ENCODE measurements around the gene GPATCH8.

DNA sequence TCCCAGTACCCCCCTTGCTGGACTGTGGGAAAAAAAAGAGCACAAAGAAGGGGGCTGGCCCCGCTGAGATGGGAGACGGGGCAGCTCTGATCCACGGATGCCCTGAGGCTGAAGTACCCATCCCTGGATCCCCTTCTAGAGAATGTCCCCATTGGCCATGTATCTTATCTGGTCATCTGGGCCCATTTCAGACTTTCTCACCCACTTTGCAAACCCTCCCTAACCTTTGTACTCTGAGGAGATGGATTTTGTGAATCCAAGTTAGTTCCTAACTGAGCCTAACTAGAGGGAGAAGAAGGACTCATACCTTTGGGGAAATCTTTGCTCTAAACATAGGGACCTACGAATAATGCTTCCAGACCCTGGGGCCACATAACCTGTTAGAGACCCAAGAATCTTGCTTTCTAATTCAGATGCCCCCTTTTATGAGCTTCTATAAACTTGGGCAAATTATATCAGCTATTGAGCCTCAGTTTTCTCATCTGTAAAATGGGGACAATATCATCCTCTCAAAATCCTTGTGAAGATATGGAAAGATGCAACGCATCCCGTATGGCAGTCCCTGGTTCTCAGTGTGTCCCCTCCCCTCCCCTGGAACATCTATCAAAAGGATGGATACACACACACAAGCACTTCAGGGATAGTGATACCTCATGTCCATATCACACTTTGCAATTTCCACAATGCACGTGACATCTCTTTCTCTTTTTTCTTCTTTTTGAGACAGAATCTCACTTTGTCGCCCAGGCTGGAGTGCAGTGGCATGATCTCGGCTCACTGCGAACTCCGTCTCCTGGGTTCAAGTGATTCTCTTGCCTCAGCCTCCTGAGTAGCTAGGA is 37.3 kb upstream of the GPATCH8 start:
- TF ChIP-seq, protein P1, sequence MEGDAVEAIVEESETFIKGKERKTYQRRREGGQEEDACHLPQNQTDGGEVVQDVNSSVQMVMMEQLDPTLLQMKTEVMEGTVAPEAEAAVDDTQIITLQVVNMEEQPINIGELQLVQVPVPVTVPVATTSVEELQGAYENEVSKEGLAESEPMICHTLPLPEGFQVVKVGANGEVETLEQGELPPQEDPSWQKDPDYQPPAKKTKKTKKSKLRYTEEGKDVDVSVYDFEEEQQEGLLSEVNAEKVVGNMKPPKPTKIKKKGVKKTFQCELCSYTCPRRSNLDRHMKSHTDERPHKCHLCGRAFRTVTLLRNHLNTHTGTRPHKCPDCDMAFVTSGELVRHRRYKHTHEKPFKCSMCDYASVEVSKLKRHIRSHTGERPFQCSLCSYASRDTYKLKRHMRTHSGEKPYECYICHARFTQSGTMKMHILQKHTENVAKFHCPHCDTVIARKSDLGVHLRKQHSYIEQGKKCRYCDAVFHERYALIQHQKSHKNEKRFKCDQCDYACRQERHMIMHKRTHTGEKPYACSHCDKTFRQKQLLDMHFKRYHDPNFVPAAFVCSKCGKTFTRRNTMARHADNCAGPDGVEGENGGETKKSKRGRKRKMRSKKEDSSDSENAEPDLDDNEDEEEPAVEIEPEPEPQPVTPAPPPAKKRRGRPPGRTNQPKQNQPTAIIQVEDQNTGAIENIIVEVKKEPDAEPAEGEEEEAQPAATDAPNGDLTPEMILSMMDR (IDR thresholded peaks at IDR 0.05), result no peak
- TF ChIP-seq POLR2A (IDR thresholded peaks at IDR 0.05), result no peak
